PFSK-1 (cell line): Measurements from ENCODE around the gene GUCD1.

Experiments used
- POLR2AphosphoS5 ChIP-seq: IDR thresholded peaks from 2 replicates; pipeline ENCODE4 v1.6.1; 2012; ENCODE audit warnings: low read depth, mild to moderate bottlenecking, control low read depth, low read length, moderate library complexity
- SIN3A ChIP-seq: IDR thresholded peaks from 2 replicates; pipeline ENCODE4 v1.6.1; 2012; ENCODE audit warnings: mild to moderate bottlenecking, low read length, moderate library complexity, borderline replicate concordance; ENCODE audit not compliant: insufficient read depth

GRCh38 chr22:24591286-24591830 is 36.4 kb upstream of the GUCD1 start:
- TF ChIP-seq POLR2AphosphoS5 (no peak), SIN3A (no peak)
